Kidney (tissue), 14 donors: Measurements from ENCODE around the gene GAPVD1. TPM values are rescaled to one million over a fixed set of nuclear protein-coding genes. Genes with fewer than 3 reads are reported as not detected.

ENCODE experiments used
- DNase-seq, 5 donors: peaks; one replicate each; pipeline ENCODE4 v3.0.0-alpha.2; 2013 to 2020
- FAIRE-seq: peaks from 2 replicates; lab custom pipeline; 2012; peaks lifted over from hg19 to GRCh38; lab: Jason Lieb, UNC
- H3K27ac ChIP-seq, 2 donors: one replicate each; pipeline ENCODE4 v1.7.0; 2013; ENCODE audit warnings: low read depth in 2 of 2, low read length in 2 of 2, inconsistent platforms in 1 of 2
- H3K27me3 ChIP-seq: one replicate; pipeline ENCODE4 v1.7.1; 2013; ENCODE audit warnings: low read length, inconsistent platforms; ENCODE audit not compliant: control insufficient read depth, insufficient read depth
- H3K36me3 ChIP-seq, 3 donors: one replicate each; pipeline versions ENCODE4 v1.7.0 to v1.7.1; 2013; ENCODE audit warnings: low read length in 3 of 3, control low read depth in 1 of 3, inconsistent platforms in 1 of 3; ENCODE audit not compliant: insufficient read depth in 3 of 3, control insufficient read depth in 2 of 3
- H3K4me1 ChIP-seq, 3 donors: one replicate each; pipeline versions ENCODE4 v1.7.0 to v1.7.1; 2013; ENCODE audit warnings: low read length in 3 of 3, inconsistent platforms in 1 of 3, low read depth in 1 of 3; ENCODE audit not compliant: control insufficient read depth in 2 of 3, insufficient read depth in 2 of 3
- H3K4me3 ChIP-seq, 3 donors: one replicate each; pipeline versions ENCODE4 v1.7.0 to v1.8.1; 2013; ENCODE audit warnings: low read length in 3 of 3, control low read depth in 1 of 3, inconsistent platforms in 1 of 3
- H3K9ac ChIP-seq, 3 donors: one replicate each; pipeline versions ENCODE4 v1.7.0 to v1.7.1; 2013; ENCODE audit warnings: low read length in 3 of 3, control low read depth in 1 of 3, inconsistent platforms in 1 of 3
- H3K9me3 ChIP-seq, 3 donors: one replicate each; pipeline versions ENCODE4 v1.7.0 to v1.7.1; 2013; ENCODE audit warnings: low read length in 3 of 3, control low read depth in 1 of 3, inconsistent platforms in 1 of 3; ENCODE audit not compliant: control insufficient read depth in 2 of 3, insufficient read depth in 1 of 3
- intact Hi-C: fragments of 100-400 bp; cut with DNase I; formaldehyde crosslinking; loops from one replicate; pipeline ENCODE4 v1.11.1; 2022
- polyA plus RNA-seq: library from polyadenylated mRNA; stranded (reverse); fragments of 350-450 nt; fragmentation: Illumina TruSeq; extraction: RNeasy Lipid Tissue Mini Kit (QIAGEN cat#74804); gene quantifications from one replicate; pipeline ENCODE4 v1.2.3, GENCODE V29; 2014; ENCODE audit warnings: low read depth, low replicate concordance; ENCODE audit not compliant: insufficient read depth
- total RNA-seq: library from RNA; stranded (reverse); fragmentation: NEBNext Ultra II Directional; extraction: Animal tissue kit (Norgen Biotek cat#: 25700); gene quantifications from one replicate; pipeline ENCODE4 v1.2.1, GENCODE V29; 2021
- TF ChIP-seq, protein P1 (sequence below): IDR thresholded peaks from 3 replicates; pipeline ENCODE4 v1.5.1; 2012; ENCODE audit warnings: mild to moderate bottlenecking, moderate library complexity, borderline replicate concordance; ENCODE audit not compliant: insufficient read depth; ENCODE audit errors: extremely low read depth
- donor health status: control.
- donor health status: control.
- donor health status: control.
- donor health status: control.
- donor health status: control.
- donor health status: DM: yes; HTN: yes; CAD: no.
- donor health status: Normal renal cell carcinoma (clear cell type).

The GAPVD1 gene
- total and polyA plus RNA-seq, 2 donors from 2014 or later: 6.9 to 44.8 TPM

DNA sequence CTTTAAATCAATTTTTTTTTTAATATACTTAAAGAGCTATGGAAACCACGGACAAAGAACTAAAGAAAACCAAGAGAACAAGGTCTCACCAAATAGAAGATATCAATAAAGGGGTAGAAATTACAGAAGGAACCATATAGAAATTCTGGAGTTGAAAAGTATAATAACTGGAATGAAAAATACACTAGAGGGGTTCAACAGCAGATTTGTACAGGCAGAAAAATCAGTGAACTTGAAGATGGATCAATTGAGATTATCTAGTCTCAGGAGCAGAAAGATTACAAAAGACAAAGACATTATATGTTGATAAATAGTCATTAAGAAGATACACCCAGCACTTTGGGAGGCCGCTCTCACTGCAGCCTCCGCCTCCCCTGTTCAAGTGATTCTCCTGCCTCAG is 56.1 kb downstream of the GAPVD1 start:
- Histone ChIP-seq H3K9ac (no peak overlapping the region), H3K9me3 (peaks cover 0 to 4% (median 0%) of the 10 kb centered on the region in 3 donors), H3K36me3 (peaks cover 4 to 32% (median 15%) of the 10 kb centered on the region in 3 donors), H3K27ac (no peak overlapping the region), H3K27me3 (no peaks in the 10 kb centered on the region), H3K4me3 (no peak overlapping the region), H3K4me1 (no peaks in the 10 kb centered on the region)
- DNase-seq (no peak), FAIRE-seq (no peak)
- TF ChIP-seq, protein P1, sequence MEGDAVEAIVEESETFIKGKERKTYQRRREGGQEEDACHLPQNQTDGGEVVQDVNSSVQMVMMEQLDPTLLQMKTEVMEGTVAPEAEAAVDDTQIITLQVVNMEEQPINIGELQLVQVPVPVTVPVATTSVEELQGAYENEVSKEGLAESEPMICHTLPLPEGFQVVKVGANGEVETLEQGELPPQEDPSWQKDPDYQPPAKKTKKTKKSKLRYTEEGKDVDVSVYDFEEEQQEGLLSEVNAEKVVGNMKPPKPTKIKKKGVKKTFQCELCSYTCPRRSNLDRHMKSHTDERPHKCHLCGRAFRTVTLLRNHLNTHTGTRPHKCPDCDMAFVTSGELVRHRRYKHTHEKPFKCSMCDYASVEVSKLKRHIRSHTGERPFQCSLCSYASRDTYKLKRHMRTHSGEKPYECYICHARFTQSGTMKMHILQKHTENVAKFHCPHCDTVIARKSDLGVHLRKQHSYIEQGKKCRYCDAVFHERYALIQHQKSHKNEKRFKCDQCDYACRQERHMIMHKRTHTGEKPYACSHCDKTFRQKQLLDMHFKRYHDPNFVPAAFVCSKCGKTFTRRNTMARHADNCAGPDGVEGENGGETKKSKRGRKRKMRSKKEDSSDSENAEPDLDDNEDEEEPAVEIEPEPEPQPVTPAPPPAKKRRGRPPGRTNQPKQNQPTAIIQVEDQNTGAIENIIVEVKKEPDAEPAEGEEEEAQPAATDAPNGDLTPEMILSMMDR: no peak
- intact Hi-C loops: no loop called here

DNA sequence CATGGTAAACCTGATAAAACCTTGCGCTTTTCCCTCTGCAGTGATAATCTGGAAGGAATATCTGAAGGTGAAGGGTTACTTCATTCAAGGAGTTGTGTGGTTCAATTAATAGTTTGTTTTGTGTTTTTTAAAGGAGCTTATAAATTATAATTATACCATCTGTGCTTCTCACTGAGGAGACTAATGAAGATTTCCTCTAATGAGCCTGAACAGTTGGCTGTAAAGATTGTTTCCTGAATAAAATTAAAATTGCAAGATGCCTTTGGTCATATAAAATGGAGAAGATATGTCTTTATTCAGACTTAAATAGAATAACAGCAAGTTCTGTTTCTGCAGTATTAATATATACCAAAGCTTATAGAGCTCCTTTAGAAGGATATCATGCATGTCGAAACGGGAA is 59.9 kb downstream of the GAPVD1 start:
- no peaks in the 10 kb centered on the region for H3K27me3 ChIP-seq
- H3K36me3 ChIP-seq: peaks cover 3 to 26% (median 16%) of the 10 kb centered on the region in 3 donors
- DNase-seq: no peak
- H3K9me3 ChIP-seq: peaks cover 0 to 4% (median 0%) of the 10 kb centered on the region in 3 donors
- no peak overlapping the region for H3K27ac ChIP-seq
- no peaks in the 10 kb centered on the region for H3K4me1 ChIP-seq
- intact Hi-C loops: no loop called here
- TF ChIP-seq, protein P1: no peak
- no peak overlapping the region for H3K9ac ChIP-seq
- no peak for FAIRE-seq
- no peak overlapping the region for H3K4me3 ChIP-seq

- no peaks in the 10 kb centered on the region for H3K4me1 ChIP-seq
- no peak for FAIRE-seq
- H3K27ac ChIP-seq: no peak overlapping the region
- TF ChIP-seq, protein P1: no peak
- intact Hi-C loops: no loop called here
- H3K9me3 ChIP-seq: no peaks in the 10 kb centered on the region
- H3K27me3 ChIP-seq: no peaks in the 10 kb centered on the region
- H3K9ac ChIP-seq: no peak overlapping the region
- no peak overlapping the region for H3K4me3 ChIP-seq
- peaks cover 3 to 27% (median 17%) of the 10 kb centered on the region in 3 donors for H3K36me3 ChIP-seq
- no peak for DNase-seq
Measured at GRCh38 chr9:125323615-125324014, 62.0 kb downstream of the GAPVD1 start.

DNA sequence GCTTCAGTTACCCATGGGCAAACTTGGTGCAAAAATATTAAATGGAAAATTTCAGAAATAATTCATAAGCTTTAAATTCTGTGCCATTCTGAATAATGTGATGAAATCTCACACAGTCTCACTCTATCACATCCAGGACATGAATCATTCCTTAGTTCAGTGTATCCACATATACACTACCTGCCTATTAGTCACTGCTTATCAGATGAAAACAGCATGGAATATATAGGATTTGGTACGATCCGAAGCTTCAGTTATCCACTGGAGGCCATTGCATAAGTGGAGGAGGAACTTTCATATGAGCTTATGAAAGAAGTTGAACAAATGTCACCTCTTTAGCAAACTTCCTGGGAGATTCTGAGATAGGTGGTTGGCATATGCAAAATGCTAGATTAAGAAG is 64.2 kb downstream of the GAPVD1 start:
- intact Hi-C loops: no loop called here
- H3K4me1 ChIP-seq: no peaks in the 10 kb centered on the region
- TF ChIP-seq, protein P1: no peak
- H3K27ac ChIP-seq: no peak overlapping the region
- FAIRE-seq: no peak
- H3K4me3 ChIP-seq: no peak overlapping the region
- H3K9ac ChIP-seq: no peak overlapping the region
- no peak for DNase-seq
- peaks cover 3 to 33% (median 18%) of the 10 kb centered on the region in 3 donors for H3K36me3 ChIP-seq
- H3K9me3 ChIP-seq: no peaks in the 10 kb centered on the region
- no peaks in the 10 kb centered on the region for H3K27me3 ChIP-seq
